ENCODE data around the gene FDXR.

GRCh38 chr17:74815067-74815466, 57.7 kb downstream of the FDXR start:
- no peak for TF ChIP-seq CTCF (IDR thresholded peaks at IDR 0.05)
- no peak for TF ChIP-seq EZH2 (IDR thresholded peaks at IDR 0.05; ENCODE audit: borderline replicate concordance, insufficient read depth, low read depth, low read length, poor library complexity, severe bottlenecking)
